Stomach smooth muscle (tissue), 2 donors: ENCODE data around the gene TMCC1.
A peak's percentile ranks its signal among the peaks of the same experiment; 100 is the strongest.

Experiments
- H3K27ac ChIP-seq: one replicate; pipeline ENCODE4 v1.7.0; 2013; ENCODE audit warnings: mild to moderate bottlenecking, low read length, inconsistent platforms
- H3K27me3 ChIP-seq, 2 donors: one replicate each; pipeline ENCODE4 v1.7.0; 2013; ENCODE audit warnings: low read length in 2 of 2; ENCODE audit not compliant: insufficient read depth in 2 of 2, control insufficient read depth in 1 of 2
- H3K36me3 ChIP-seq, 2 donors: one replicate each; pipeline ENCODE4 v1.7.0; 2013; ENCODE audit warnings: low read length in 2 of 2; ENCODE audit not compliant: control insufficient read depth in 2 of 2, insufficient read depth in 2 of 2
- H3K4me1 ChIP-seq: one replicate; pipeline ENCODE4 v1.7.0; 2013; ENCODE audit warnings: low read length; ENCODE audit not compliant: control insufficient read depth, insufficient read depth
- H3K4me3 ChIP-seq, 2 donors: one replicate each; pipeline ENCODE4 v1.7.0; 2013; ENCODE audit warnings: low read length in 2 of 2
- H3K9ac ChIP-seq, 2 donors: one replicate each; pipeline ENCODE4 v1.7.0; 2013; ENCODE audit warnings: low read length in 2 of 2, mild to moderate bottlenecking in 1 of 2
- H3K9me3 ChIP-seq, 2 donors: one replicate each; pipeline ENCODE4 v1.7.0; 2013; ENCODE audit warnings: low read length in 2 of 2; ENCODE audit not compliant: control insufficient read depth in 2 of 2
- donor health status: healthy.
- donor health status: Pancreatic carcinoma.

Gene TMCC1

DNA sequence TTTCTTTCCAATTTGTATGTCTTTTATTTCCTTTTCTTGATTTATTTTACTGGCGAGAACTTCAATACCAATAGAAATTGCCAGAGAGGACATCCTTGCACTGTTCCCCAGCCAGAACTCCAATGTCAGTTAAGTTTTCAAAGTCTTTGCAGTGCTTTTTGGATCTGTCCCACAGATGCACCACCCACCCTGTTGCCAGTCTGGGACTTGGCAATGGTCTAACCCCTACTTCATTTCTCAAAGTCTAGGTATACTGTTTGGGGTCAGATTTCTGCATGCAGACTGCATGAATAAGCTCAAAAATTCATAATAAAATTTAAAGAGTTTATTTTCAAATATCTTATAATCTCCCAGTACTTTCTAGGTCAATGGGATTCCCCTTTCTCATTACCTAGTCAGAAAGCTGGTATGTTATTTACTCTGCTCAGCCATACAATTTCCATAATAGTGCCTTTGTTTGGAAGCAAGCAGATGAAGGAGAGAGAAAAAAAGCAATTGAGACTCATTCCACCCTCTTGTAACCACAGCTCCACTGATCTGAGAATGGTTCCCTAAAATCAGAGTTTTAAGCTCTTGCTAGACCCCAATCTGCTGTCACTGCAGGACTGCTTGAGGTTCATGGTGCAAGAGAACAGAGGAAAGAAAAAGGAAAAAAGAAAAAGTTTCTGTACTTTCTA is 161.2 kb downstream of the TMCC1 start:
- no peak overlapping the region for H3K27ac ChIP-seq
- H3K9me3 ChIP-seq: no peaks in the 10 kb centered on the region
- no peaks in the 10 kb centered on the region for H3K36me3 ChIP-seq
- H3K9ac ChIP-seq: no peak overlapping the region
- no peak overlapping the region for H3K4me3 ChIP-seq
- no peaks in the 10 kb centered on the region for H3K27me3 ChIP-seq
- peaks cover 8% of the 10 kb centered on the region for H3K4me1 ChIP-seq

GRCh38 chr3:129727707-129728106 is 165.8 kb downstream of the TMCC1 start:
- Histone ChIP-seq H3K27ac (no peak overlapping the region), H3K27me3 (no peaks in the 10 kb centered on the region), H3K4me3 (no peak overlapping the region), H3K9me3 (no peaks in the 10 kb centered on the region), H3K36me3 (no peaks in the 10 kb centered on the region), H3K9ac (no peak overlapping the region), H3K4me1 (peaks cover 16% of the 10 kb centered on the region)

DNA sequence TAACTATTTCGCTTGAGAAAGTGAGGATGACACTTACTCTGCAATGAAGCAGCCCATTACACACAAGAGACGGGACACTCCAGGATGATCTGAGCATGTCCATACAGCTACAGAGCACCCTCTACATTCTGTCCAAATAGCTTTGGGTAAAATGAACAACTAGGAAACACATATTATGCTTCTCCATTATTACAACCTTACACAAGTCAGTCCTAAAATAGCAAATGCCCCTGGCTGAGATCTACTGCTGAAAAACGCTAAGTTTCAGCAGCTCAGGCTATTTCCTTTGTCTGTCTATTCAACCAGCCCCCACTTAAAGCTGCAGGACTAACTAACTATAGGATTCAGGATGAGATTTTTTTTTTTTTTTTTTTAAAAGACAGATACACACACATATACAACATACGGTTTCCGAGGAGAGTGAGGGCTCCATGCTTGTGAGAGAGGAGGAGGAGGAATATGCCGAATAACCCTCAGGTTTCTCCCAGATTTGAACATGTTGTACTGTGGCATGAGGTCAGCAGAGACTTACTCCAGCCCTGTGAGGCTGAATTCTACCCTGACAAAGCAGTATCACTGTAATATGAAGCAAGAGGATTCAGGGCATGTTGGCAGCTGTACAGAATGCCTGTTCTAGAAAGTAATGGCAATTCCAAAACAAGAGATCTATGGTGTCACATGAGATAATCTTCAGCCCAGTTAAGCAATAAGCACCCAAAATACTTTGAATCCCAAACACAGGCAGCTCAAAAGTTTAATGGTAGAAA is 169.8 kb downstream of the TMCC1 start:
- Histone ChIP-seq H3K9ac (peak overlapping the region; percentile 48 to 50), H3K27ac (no peak overlapping the region), H3K4me3 (peak overlapping the region; percentile 23 to 40), H3K36me3 (no peaks in the 10 kb centered on the region), H3K4me1 (peaks cover 16% of the 10 kb centered on the region), H3K9me3 (no peaks in the 10 kb centered on the region), H3K27me3 (no peaks in the 10 kb centered on the region)

GRCh38 chr3:129722527-129722926 is 171.0 kb downstream of the TMCC1 start:
- no peaks in the 10 kb centered on the region for H3K36me3 ChIP-seq
- peaks cover 9% of the 10 kb centered on the region for H3K4me1 ChIP-seq
- H3K4me3 ChIP-seq: no peak overlapping the region
- H3K9me3 ChIP-seq: no peaks in the 10 kb centered on the region
- H3K9ac ChIP-seq: no peak overlapping the region
- no peak overlapping the region for H3K27ac ChIP-seq
- H3K27me3 ChIP-seq: no peaks in the 10 kb centered on the region

DNA sequence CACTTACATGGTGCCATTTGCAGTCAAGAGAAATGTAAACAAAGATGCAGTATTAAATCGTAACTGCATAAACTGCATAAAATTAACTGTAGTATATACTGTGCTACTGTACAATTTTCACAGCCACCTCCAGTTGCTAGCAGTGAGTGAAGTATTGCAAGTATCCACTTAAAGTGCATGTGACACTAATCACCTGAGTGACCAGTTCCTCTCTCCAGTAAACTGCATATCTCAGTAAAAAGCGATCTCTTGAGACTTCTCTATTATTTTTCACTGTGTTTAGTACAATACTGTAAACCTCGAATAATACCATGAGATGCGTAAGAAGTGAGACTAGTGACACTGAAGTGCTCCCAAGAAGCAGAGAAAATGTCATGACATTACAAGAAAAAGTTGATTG is 175.3 kb downstream of the TMCC1 start:
- H3K27ac ChIP-seq: no peak overlapping the region
- no peaks in the 10 kb centered on the region for H3K27me3 ChIP-seq
- H3K4me1 ChIP-seq: no peaks in the 10 kb centered on the region
- no peaks in the 10 kb centered on the region for H3K9me3 ChIP-seq
- H3K9ac ChIP-seq: no peak overlapping the region
- H3K36me3 ChIP-seq: no peaks in the 10 kb centered on the region
- H3K4me3 ChIP-seq: no peak overlapping the region

DNA sequence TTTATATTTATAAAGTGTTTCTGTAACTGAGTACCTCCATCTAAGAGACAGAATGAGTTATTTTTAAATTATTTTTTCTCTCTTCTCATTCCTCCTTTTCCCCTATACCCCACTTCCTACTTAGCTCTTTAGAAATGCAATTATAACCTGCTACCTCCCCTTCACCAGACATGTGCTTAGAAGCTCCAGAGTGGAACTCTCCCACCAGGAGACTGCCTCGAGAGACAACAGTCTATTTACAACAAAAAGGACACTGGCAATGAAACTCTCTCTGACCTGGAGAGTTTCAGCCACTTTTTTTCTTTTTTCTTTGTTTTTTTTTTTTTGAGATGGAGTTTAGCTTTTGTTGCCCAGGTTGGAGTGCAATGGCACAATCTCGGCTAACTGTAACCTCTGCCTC is 177.7 kb downstream of the TMCC1 start:
- no peak overlapping the region for H3K4me3 ChIP-seq
- H3K9me3 ChIP-seq: no peaks in the 10 kb centered on the region
- no peak overlapping the region for H3K9ac ChIP-seq
- no peaks in the 10 kb centered on the region for H3K27me3 ChIP-seq
- H3K36me3 ChIP-seq: no peaks in the 10 kb centered on the region
- no peaks in the 10 kb centered on the region for H3K4me1 ChIP-seq
- no peak overlapping the region for H3K27ac ChIP-seq

GRCh38 chr3:129708328-129708861 is 185.1 kb downstream of the TMCC1 start:
- H3K4me3 ChIP-seq: no peak overlapping the region

DNA sequence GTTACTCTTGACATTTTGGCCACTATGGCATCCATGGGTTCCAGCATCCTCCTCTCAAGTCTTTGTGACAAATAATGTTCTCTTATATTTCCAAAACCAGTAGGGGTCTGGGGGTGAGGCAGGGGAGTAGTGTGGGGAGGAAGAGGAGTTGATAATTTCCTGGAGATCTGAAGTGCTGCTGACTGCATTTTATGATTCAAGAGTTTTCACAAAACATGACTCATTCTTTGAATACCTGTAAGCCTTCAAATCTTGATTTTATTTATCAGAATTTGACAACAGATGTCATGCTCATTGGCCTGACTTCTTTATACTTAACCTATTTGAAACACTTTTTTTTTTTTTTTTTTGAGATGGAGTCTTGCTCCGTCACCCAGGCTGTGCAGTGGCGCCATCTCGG is 188.2 kb downstream of the TMCC1 start:
- no peak overlapping the region for H3K9ac ChIP-seq
- H3K36me3 ChIP-seq: no peaks in the 10 kb centered on the region
- H3K9me3 ChIP-seq: no peaks in the 10 kb centered on the region
- H3K27me3 ChIP-seq: no peaks in the 10 kb centered on the region
- H3K4me3 ChIP-seq: no peak overlapping the region
- no peaks in the 10 kb centered on the region for H3K4me1 ChIP-seq
- H3K27ac ChIP-seq: no peak overlapping the region

More at GRCh38 chr3:129708328-129708861, 185.1 kb downstream of the TMCC1 start:
- H3K27me3 ChIP-seq: no peaks in the 10 kb centered on the region
- no peaks in the 10 kb centered on the region for H3K36me3 ChIP-seq
- H3K9me3 ChIP-seq: no peaks in the 10 kb centered on the region
- H3K9ac ChIP-seq: no peak overlapping the region
- no peak overlapping the region for H3K27ac ChIP-seq
- H3K4me1 ChIP-seq: no peaks in the 10 kb centered on the region

DNA sequence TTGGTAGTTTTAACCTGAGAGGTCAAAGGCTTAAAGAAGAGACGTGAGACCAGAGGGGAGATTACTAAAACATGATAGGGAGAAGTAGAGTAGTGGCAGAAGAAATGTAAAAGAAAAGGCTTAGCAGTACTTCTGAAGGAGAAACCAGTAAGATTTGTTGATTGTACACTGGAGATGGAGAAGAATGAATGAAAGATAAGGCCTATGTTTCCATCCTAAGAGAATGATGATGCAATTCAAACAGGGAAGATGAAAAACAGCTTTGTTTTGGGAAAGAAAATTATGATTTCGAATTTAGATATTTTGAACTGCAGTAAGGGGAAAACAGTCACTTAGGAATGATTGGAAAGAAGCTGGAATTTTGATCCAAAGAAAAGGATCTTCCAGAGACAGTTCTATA is 189.6 kb downstream of the TMCC1 start:
- no peaks in the 10 kb centered on the region for H3K4me1 ChIP-seq
- no peaks in the 10 kb centered on the region for H3K9me3 ChIP-seq
- no peak overlapping the region for H3K27ac ChIP-seq
- H3K9ac ChIP-seq: no peak overlapping the region
- no peaks in the 10 kb centered on the region for H3K36me3 ChIP-seq
- H3K27me3 ChIP-seq: no peaks in the 10 kb centered on the region
- H3K4me3 ChIP-seq: no peak overlapping the region

DNA sequence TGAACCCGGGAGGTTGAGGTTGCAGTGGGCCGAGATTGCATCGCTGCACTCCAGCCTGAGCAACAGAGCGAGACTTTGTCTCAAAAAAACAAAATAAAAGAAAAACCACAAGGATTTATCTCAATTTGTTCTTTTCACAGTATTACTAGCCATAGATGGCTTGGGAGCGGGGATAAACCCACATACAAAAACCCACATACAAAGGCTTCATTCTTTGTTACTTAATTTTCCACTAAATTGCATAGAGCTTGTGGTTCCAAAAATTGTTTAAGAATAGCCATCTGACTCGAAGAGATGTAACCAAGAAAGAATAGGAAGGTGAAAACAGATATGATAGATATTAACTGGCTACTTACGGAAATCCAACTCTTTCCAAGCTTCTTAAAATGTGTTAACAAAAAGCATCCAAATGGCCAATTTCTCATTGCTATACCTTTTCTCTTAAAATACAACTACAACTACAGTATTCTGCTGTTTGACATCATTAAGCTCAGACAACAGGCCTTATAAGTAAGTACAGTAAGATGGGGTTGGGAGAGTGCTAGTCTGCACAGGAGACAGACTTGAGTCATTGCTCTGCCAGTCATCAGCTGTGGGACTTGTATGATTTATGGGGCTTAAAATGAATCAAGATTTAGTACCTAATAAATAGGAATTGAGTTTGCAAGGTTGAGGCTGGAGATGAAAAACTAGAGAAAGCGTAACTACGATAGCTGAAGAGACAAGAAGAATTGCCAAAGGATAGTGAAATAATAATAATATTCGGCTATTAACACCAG is 190.4 kb downstream of the TMCC1 start:
- no peak overlapping the region for H3K9ac ChIP-seq
- H3K4me1 ChIP-seq: no peaks in the 10 kb centered on the region
- no peaks in the 10 kb centered on the region for H3K36me3 ChIP-seq
- H3K9me3 ChIP-seq: no peaks in the 10 kb centered on the region
- no peak overlapping the region for H3K4me3 ChIP-seq
- no peaks in the 10 kb centered on the region for H3K27me3 ChIP-seq
- H3K27ac ChIP-seq: no peak overlapping the region
